Liver (tissue), 9 donors: Measurements from ENCODE around the gene TBL1Y. TPM values are rescaled to one million over a fixed set of nuclear protein-coding genes. Genes with fewer than 3 reads are reported as not detected.

ENCODE experiments used
- DNase-seq: peaks from one replicate; pipeline ENCODE4 v3.0.0-alpha.2; 2017; ENCODE audit warnings: low spot score
- H3K27ac ChIP-seq, 2 donors: one replicate each; pipeline ENCODE4 v1.7.0; 2013; ENCODE audit warnings: inconsistent platforms in 2 of 2, low read length in 2 of 2, control low read depth in 1 of 2, low read depth in 1 of 2, mild to moderate bottlenecking in 1 of 2
- H3K27me3 ChIP-seq, 4 donors: one replicate each; pipeline versions ENCODE4 v1.6.1 to v1.7.0; 2013; ENCODE audit warnings: low read length in 3 of 4, inconsistent platforms in 1 of 4, mild to moderate bottlenecking in 1 of 4, moderate library complexity in 1 of 4; ENCODE audit not compliant: control insufficient read depth in 4 of 4, insufficient read depth in 4 of 4
- H3K36me3 ChIP-seq, 4 donors: one replicate each; pipeline versions ENCODE4 v1.6.1 to v1.7.0; 2013; ENCODE audit warnings: low read length in 3 of 4, mild to moderate bottlenecking in 3 of 4, low read depth in 1 of 4, moderate library complexity in 1 of 4; ENCODE audit not compliant: control insufficient read depth in 4 of 4, insufficient read depth in 3 of 4
- H3K4me1 ChIP-seq, 4 donors: one replicate each; pipeline versions ENCODE4 v1.6.1 to v1.7.0; 2013; ENCODE audit warnings: low read length in 3 of 4, mild to moderate bottlenecking in 3 of 4, moderate library complexity in 1 of 4; ENCODE audit not compliant: control insufficient read depth in 4 of 4, insufficient read depth in 4 of 4
- H3K4me3 ChIP-seq, 3 donors: one replicate each; pipeline versions ENCODE4 v1.6.1 to v1.7.0; 2013; ENCODE audit warnings: low read length in 3 of 3, control low read depth in 1 of 3, low read depth in 1 of 3, mild to moderate bottlenecking in 1 of 3
- H3K9ac ChIP-seq, 2 donors: one replicate each; pipeline ENCODE4 v1.7.0; 2013; ENCODE audit warnings: low read length in 2 of 2, mild to moderate bottlenecking in 2 of 2, moderate library complexity in 2 of 2, control low read depth in 1 of 2, low read depth in 1 of 2
- H3K9me3 ChIP-seq, 4 donors: one replicate each; pipeline versions ENCODE4 v1.6.1 to v1.7.0; 2013; ENCODE audit warnings: low read length in 3 of 4; ENCODE audit not compliant: control insufficient read depth in 4 of 4
- EGR1 ChIP-seq, 2 donors: IDR thresholded peaks; 2 replicates each; pipeline ENCODE4 v1.6.1; 2016 to 2018; ENCODE audit warnings: antibody characterized with exemption in 2 of 2, low read depth in 2 of 2
- FOXA2 ChIP-seq: IDR thresholded peaks from 2 replicates; pipeline ENCODE4 v1.6.1; 2016; ENCODE audit warnings: antibody characterized with exemption
- GABPA ChIP-seq, 2 donors: IDR thresholded peaks in 1 of 2; conservative IDR thresholded peaks in 1 of 2; 2 replicates each; pipeline ENCODE4 v1.6.1; 2016; ENCODE audit warnings: antibody characterized with exemption in 2 of 2, mild to moderate bottlenecking in 1 of 2, moderate library complexity in 1 of 2
- HNF4A ChIP-seq, 2 donors: conservative IDR thresholded peaks; 2 replicates each; pipeline ENCODE4 v1.6.1; 2016; ENCODE audit warnings: antibody characterized with exemption in 2 of 2, mild to moderate bottlenecking in 2 of 2
- NR2F2 ChIP-seq: IDR thresholded peaks from 2 replicates; pipeline ENCODE4 v1.6.1; 2016; ENCODE audit warnings: antibody characterized with exemption
- RAD21 ChIP-seq, 2 donors: IDR thresholded peaks; 2 replicates each; pipeline ENCODE4 v1.6.1; 2016; ENCODE audit warnings: antibody characterized with exemption in 2 of 2, mild to moderate bottlenecking in 2 of 2
- SP1 ChIP-seq: IDR thresholded peaks from 2 replicates; pipeline ENCODE4 v1.6.1; 2018; ENCODE audit warnings: antibody characterized with exemption, mild to moderate bottlenecking
- TAF1 ChIP-seq: conservative IDR thresholded peaks from 2 replicates; pipeline ENCODE4 v1.6.1; 2016; ENCODE audit warnings: antibody characterized with exemption, mild to moderate bottlenecking
- YY1 ChIP-seq: IDR thresholded peaks from 2 replicates; pipeline ENCODE4 v1.6.1; 2016; ENCODE audit warnings: antibody characterized with exemption, mild to moderate bottlenecking
- ZBTB33 ChIP-seq: IDR thresholded peaks from 2 replicates; pipeline ENCODE4 v1.6.1; 2016; ENCODE audit warnings: antibody characterized with exemption
- WGBS: extraction: QIAGEN DNeasy Blood & Tissue Kit; methylation state at CpG from one replicate; pipeline ENCODE4 v1.1.7; 2013; 5-methylcytosine and 5-hydroxymethylcytosine counted together
- polyA plus RNA-seq, 2 donors: library from polyadenylated mRNA; stranded (reverse) in 1 of 2; unstranded in 1 of 2; fragments of 200-250 nt in 1 of 2; fragments of >200 nt in 1 of 2; fragmentation: Nextera tagmentation in 1 of 2; extraction: Ambion mirVana in 1 of 2; gene quantifications; one replicate each; pipeline versions ENCODE4 v1.2.1 to v1.2.3, GENCODE V29; 2013 to 2015
- total RNA-seq, 2 donors: library from RNA; depleted of rRNA; stranded (reverse); fragments of >200 nt; gene quantifications; one replicate each; pipeline ENCODE4 v1.2.3, GENCODE V29; 2014
- TF ChIP-seq, protein P1 (sequence below): fragments of 150-350 bp; IDR thresholded peaks from 2 replicates; pipeline ENCODE4 v1.5.1; 2017; ENCODE audit warnings: improper control_type of control experiment, low read depth, low read length; ENCODE audit not compliant: missing input control
- TF ChIP-seq, protein P2 (sequence below): IDR thresholded peaks from 2 replicates; pipeline ENCODE4 v1.6.1; 2016; ENCODE audit warnings: antibody characterized with exemption, mild to moderate bottlenecking
- TF ChIP-seq, protein P3 (sequence below): IDR thresholded peaks from 2 replicates; pipeline ENCODE4 v1.6.1; 2016; ENCODE audit warnings: antibody characterized with exemption
- TF ChIP-seq, protein P4 (sequence below): IDR thresholded peaks from 2 replicates; pipeline ENCODE4 v1.6.1; 2016; ENCODE audit warnings: antibody characterized with exemption
- donor health status: healthy.
- donor health status: healthy.
- donor health status: healthy.
- donor health status: healthy.
- donor health status: healthy.

TBL1Y gene
- total and polyA plus RNA-seq, 4 donors, result 0.72 to 1.6 TPM; not detected in 2

- no peaks in the 10 kb centered on the region for H3K9me3 ChIP-seq
- DNase-seq, result no peak
- H3K27ac ChIP-seq, result no peak overlapping the region
- H3K36me3 ChIP-seq, result no peaks in the 10 kb centered on the region
- no peak overlapping the region for H3K9ac ChIP-seq
- no peaks in the 10 kb centered on the region for H3K27me3 ChIP-seq
- peak overlapping the region in 1 of 3 donors; percentile 71 for H3K4me3 ChIP-seq
- WGBS, result 1% methylated on average over 14 of the region's 14 CpGs
- peaks cover 0 to 2% (median 0%) of the 10 kb centered on the region in 4 donors for H3K4me1 ChIP-seq
- TF ChIP-seq, protein P1, sequence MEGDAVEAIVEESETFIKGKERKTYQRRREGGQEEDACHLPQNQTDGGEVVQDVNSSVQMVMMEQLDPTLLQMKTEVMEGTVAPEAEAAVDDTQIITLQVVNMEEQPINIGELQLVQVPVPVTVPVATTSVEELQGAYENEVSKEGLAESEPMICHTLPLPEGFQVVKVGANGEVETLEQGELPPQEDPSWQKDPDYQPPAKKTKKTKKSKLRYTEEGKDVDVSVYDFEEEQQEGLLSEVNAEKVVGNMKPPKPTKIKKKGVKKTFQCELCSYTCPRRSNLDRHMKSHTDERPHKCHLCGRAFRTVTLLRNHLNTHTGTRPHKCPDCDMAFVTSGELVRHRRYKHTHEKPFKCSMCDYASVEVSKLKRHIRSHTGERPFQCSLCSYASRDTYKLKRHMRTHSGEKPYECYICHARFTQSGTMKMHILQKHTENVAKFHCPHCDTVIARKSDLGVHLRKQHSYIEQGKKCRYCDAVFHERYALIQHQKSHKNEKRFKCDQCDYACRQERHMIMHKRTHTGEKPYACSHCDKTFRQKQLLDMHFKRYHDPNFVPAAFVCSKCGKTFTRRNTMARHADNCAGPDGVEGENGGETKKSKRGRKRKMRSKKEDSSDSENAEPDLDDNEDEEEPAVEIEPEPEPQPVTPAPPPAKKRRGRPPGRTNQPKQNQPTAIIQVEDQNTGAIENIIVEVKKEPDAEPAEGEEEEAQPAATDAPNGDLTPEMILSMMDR, result no peak
- TF ChIP-seq SP1 (no peak), GABPA (IDR thresholded peaks at IDR 0.05 in 1 of 2, conservative IDR thresholded peaks at IDR 0.05 in 1 of 2) (no peak), EGR1 (IDR thresholded peaks at IDR 0.05; ENCODE audit: low read depth in 2 of 2) (no peak), HNF4A (conservative IDR thresholded peaks at IDR 0.05) (no peak), NR2F2 (no peak)
Observed at GRCh38 chrY:6909856-6910255, 641 bp upstream of the TBL1Y start.

DNA sequence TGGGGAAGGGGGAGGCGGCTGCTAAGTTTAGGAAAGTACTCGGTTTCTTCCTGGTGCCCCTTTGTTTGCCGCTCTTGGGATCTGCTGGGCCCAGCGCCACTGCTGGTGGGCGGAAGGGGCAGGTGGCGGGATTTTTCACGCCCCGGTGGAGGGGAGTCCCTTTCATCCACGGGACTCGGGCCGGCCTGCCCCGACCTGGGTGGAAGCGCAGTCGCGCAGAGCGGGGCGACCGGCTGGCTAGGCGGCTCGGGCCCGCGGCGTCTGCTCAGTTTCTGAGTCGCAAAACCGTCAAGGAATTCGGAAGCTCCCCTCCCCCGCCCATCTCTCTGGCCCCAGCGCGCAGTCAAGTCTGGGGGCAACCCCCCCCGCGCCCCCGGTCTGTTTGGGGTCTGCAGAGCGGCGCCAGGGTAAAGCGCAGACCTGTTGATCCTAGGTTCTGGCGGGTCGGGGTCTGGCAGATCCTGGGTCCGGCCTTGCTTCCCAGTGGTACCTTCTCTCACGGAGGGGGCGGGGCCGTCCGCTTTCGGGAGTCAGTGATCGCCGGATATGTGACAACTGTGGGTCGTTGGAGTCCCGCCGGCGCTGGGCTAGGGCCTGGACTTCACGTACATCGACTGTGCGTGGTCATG, 870 bp downstream of the TBL1Y start, which contains the start of gene AMELY:
AMELY (minus strand) TSS at position 500 of the 629 bp plus-strand sequence. CDS start 39,144 bp downstream, outside the sequence.
- no peaks in the 10 kb centered on the region for H3K9me3 ChIP-seq
- H3K27ac ChIP-seq, result no peak within 1 kb of the TSS
- H3K9ac ChIP-seq, result no peak within 1 kb of the TSS
- peaks cover 0 to 2% (median 0%) of the 10 kb centered on the region in 4 donors for H3K4me1 ChIP-seq
- TF ChIP-seq SP1 (no peak), YY1 (no peak), TAF1 (no peak), NR2F2 (no peak), HNF4A (conservative IDR thresholded peaks at IDR 0.05) (no peak), FOXA2 (no peak), GABPA (IDR thresholded peaks at IDR 0.05 in 1 of 2, conservative IDR thresholded peaks at IDR 0.05 in 1 of 2) (no peak), RAD21 (IDR thresholded peaks at IDR 0.05) (no peak), EGR1 (IDR thresholded peaks at IDR 0.05; ENCODE audit: low read depth in 2 of 2) (no peak), ZBTB33 (no peak)
- TF ChIP-seq, protein P2, sequence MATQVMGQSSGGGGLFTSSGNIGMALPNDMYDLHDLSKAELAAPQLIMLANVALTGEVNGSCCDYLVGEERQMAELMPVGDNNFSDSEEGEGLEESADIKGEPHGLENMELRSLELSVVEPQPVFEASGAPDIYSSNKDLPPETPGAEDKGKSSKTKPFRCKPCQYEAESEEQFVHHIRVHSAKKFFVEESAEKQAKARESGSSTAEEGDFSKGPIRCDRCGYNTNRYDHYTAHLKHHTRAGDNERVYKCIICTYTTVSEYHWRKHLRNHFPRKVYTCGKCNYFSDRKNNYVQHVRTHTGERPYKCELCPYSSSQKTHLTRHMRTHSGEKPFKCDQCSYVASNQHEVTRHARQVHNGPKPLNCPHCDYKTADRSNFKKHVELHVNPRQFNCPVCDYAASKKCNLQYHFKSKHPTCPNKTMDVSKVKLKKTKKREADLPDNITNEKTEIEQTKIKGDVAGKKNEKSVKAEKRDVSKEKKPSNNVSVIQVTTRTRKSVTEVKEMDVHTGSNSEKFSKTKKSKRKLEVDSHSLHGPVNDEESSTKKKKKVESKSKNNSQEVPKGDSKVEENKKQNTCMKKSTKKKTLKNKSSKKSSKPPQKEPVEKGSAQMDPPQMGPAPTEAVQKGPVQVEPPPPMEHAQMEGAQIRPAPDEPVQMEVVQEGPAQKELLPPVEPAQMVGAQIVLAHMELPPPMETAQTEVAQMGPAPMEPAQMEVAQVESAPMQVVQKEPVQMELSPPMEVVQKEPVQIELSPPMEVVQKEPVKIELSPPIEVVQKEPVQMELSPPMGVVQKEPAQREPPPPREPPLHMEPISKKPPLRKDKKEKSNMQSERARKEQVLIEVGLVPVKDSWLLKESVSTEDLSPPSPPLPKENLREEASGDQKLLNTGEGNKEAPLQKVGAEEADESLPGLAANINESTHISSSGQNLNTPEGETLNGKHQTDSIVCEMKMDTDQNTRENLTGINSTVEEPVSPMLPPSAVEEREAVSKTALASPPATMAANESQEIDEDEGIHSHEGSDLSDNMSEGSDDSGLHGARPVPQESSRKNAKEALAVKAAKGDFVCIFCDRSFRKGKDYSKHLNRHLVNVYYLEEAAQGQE, result no peak
- TF ChIP-seq, protein P3, sequence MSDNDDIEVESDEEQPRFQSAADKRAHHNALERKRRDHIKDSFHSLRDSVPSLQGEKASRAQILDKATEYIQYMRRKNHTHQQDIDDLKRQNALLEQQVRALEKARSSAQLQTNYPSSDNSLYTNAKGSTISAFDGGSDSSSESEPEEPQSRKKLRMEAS, result no peak
- TF ChIP-seq, protein P4, sequence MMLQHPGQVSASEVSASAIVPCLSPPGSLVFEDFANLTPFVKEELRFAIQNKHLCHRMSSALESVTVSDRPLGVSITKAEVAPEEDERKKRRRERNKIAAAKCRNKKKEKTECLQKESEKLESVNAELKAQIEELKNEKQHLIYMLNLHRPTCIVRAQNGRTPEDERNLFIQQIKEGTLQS, result no peak
- WGBS, result 5% methylated on average over 52 of the region's 52 CpGs
- H3K27me3 ChIP-seq, result no peaks in the 10 kb centered on the region
- peak within 1 kb of the TSS in 2 of 3 donors; percentile 35 to 71 for H3K4me3 ChIP-seq
- DNase-seq, result peak; percentile 37
- no peaks in the 10 kb centered on the region for H3K36me3 ChIP-seq
